ENCODE data around the gene APOBR.

GRCh38 chr16:28477311-28477920, 17.0 kb upstream of the APOBR start:
- no peak for TF ChIP-seq BHLHE40 (IDR thresholded peaks at IDR 0.05; ENCODE audit: borderline replicate concordance)
- no peak for TF ChIP-seq SP1 (IDR thresholded peaks at IDR 0.05)
- no peak for TF ChIP-seq SUZ12 (IDR thresholded peaks at IDR 0.05)
- no peak for TF ChIP-seq FOXK2 (IDR thresholded peaks at IDR 0.05)
